GM23248 (cell line): ENCODE data around the gene EVPLL.

ENCODE experiments used
- EZH2 ChIP-seq: fragments of 200-600 bp; sonication (generic); IDR thresholded peaks from 2 replicates; pipeline ENCODE4 v1.6.1; 2018; ENCODE audit warnings: antibody characterized with exemption, mild to moderate bottlenecking; ENCODE audit not compliant: insufficient read depth, poor library complexity, severe bottlenecking
- EZH2phosphoT487 ChIP-seq: fragments of 200-600 bp; sonication (generic); IDR thresholded peaks from 2 replicates; pipeline ENCODE4 v1.6.1; 2018; ENCODE audit warnings: antibody characterized with exemption, moderate library complexity, mild to moderate bottlenecking, low read depth; ENCODE audit not compliant: insufficient read depth

GRCh38 chr17:18378205-18378505 lies 577 bp downstream of the EVPLL start:
- TF ChIP-seq EZH2phosphoT487 (no peak), EZH2 (no peak)
